Choroid plexus epithelial cell (primary cell): Measurements from ENCODE around the gene LYSMD1.
"Not testable (repeated sequence)": the region's sequence is repeated elsewhere in the genome, so short reads cannot be mapped to it uniquely, and the experiment has no call there.

ENCODE experiments used
- DNase-seq: peaks from one replicate; pipeline ENCODE4 v3.0.0-alpha.2; 2010; ENCODE audit warnings: low read depth
- H3K4me3 ChIP-seq: 2 replicates; pipeline ENCODE4 v1.5.1; 2011; ENCODE audit warnings: low read depth, mild to moderate bottlenecking, control low read depth, low read length, moderate library complexity
- CTCF ChIP-seq: conservative IDR thresholded peaks from 2 replicates; pipeline ENCODE4 v1.5.1; 2011; ENCODE audit warnings: low read depth, mild to moderate bottlenecking, control low read depth, inconsistent platforms, low read length, moderate library complexity

Gene LYSMD1, protein sequence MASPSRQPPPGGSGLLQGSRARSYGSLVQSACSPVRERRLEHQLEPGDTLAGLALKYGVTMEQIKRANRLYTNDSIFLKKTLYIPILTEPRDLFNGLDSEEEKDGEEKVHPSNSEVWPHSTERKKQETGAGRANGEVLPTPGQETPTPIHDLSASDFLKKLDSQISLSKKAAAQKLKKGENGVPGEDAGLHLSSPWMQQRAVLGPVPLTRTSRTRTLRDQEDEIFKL

DNA sequence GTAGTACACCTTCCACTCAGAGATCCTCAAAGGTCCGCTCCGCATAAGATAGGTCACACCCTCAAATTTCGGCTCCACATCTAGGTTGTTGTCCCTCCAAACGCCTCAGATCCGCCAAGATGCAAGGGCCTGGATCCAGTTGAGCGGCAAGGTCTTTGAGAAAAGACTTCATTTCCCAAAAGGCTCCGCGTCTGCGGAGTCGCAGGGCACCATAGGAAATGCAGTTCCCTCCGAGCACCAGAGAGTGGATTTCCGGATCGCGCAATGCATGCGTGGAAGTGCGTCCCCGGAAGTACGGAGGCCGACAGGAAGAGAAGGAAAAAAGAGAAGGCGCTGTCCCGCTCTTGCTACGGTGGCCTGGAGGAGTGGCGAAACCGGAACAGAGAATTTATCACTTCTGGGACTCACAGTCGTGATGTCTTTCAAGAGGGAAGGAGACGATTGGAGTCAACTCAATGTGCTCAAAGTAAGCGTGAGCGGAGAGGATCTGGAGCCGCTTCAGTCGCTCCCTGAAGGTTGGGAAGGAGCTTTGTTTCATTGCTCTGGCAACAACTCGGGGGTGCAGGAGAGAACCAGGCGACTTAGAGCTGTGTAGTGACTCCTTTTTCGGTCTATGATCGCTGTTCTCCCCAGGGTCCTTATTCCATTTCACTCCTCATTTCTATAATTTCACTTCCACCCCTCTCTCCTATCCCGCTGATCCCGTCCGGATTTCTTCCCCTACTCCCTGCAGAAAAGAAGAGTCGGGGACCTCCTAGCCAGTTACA, at the start of gene LYSMD1, which contains the start of gene SCNM1:
Gene LYSMD1 (minus strand): TSS at position 165 of the 767 bp plus-strand sequence. CDS start 644 bp downstream, outside the sequence.
Gene SCNM1 (plus strand): TSS at position 407 of the 767 bp plus-strand sequence. CDS start 9 bp downstream, at position 416.
- peak within 1 kb of the TSS; percentile 96 for H3K4me3 ChIP-seq
- peak; percentile 4 for TF ChIP-seq CTCF
- DNase-seq: peak; percentile 99

DNA sequence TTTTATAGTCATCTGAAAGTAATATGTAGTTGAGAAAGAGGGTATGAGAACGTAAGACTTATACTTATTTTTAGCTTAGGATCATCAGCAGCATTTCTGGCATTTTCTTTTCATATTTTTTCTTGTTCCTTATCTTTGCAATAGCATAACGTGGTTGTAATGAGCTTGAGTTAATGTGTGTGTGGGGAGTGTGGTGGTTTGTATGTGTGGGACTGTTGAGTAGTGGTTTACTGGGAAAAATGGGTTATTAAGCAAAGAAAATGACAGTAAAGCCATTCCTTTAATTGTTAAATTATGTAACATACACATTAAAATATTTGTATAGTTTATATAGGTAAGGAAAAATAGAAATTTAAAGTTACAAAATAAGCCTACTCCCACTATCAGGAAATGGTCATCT, 47.9 kb upstream of the LYSMD1 start:
- peak; percentile 52 for DNase-seq
- TF ChIP-seq CTCF: no peak
- no peak overlapping the region for H3K4me3 ChIP-seq

DNA sequence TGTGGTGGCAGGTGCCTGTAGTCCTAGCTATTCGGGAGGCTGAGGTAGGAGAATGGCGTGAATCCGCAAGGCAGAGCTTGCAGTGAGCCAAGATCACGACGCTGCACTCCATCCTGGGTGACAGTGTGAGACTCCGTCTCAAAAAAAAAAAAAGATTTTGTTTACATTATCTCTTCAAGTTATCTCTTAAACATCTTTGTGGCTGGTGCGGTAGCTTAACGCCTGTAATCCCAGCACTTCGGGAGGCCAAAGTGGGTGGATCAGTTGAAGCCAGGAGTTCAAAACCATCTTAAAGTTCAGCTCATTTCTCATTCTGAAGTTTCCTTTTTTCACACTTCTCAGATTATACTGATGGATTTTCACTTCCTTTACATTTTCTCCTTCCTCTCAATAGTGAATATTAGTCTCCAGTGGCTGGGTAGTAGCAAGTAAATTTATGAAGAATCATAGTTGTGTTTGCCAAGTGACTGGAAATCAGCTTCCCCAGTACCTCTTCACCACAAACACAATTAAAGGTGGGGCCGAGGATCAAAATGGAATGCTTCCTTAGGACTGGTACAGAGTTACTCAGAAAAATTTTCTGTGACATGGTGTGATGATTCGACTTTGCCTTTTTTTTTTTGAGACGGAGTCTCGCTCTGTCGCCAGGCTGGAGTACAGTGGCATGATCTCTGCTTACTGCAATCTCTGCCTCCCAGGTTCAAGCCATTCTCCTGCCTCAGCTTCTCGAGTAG, 46.4 kb upstream of the LYSMD1 start:
- no peak for DNase-seq
- no peak overlapping the region for H3K4me3 ChIP-seq
- no peak for TF ChIP-seq CTCF

DNA sequence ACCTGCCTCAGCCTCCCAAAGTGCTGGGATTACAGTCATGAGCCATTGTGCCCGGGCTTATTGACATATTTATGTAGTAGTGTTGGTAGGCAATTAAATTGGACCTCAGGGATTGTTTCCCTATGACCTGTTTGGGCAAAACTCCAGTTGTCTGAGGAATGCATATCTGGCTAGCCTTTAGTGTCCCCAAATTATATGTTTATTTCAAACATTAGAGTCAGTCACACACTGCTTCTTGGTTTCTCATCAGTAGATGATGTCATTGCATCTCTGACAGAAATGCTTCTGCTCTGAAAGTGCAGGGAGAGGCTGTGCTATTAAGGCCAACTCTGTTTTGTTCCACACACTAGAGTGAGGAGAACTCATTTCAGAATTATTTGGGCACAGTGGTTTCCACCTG, 45.1 kb upstream of the LYSMD1 start:
- DNase-seq: peak; percentile 29

DNA sequence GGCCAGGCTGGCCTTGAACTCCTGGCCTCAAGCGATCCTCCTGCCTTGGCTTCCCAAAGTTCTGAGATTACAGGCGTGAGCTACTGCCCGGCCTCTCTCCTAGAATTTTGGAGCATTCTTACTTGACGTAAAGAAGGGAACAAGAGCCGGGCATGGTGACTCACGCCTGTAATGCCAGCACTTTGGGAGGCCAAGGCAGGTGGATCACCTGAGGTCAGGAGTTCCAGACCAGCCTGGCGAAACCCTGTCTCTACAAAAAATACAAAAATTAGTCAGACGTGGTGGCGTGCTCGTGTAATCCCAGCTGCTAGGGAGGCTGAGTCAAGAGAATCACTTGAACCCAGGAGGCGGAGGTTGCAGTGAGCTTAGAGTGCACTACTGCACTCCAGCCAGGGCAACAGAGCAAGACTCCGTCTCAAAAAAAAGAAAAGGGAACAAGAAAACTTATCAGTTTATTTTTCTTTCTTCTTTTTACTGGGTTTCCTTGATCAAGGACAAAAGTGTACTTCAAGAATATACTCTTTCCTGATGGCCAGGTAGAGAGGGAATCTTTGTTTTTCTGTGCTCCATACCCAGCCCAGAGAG, 39.8 kb upstream of the LYSMD1 start:
- not testable (repeated sequence) for DNase-seq, H3K4me3 ChIP-seq

More for the DNA sequence above, 45.1 kb upstream of the LYSMD1 start:
- no peak for TF ChIP-seq CTCF
- H3K4me3 ChIP-seq: no peak overlapping the region

DNA sequence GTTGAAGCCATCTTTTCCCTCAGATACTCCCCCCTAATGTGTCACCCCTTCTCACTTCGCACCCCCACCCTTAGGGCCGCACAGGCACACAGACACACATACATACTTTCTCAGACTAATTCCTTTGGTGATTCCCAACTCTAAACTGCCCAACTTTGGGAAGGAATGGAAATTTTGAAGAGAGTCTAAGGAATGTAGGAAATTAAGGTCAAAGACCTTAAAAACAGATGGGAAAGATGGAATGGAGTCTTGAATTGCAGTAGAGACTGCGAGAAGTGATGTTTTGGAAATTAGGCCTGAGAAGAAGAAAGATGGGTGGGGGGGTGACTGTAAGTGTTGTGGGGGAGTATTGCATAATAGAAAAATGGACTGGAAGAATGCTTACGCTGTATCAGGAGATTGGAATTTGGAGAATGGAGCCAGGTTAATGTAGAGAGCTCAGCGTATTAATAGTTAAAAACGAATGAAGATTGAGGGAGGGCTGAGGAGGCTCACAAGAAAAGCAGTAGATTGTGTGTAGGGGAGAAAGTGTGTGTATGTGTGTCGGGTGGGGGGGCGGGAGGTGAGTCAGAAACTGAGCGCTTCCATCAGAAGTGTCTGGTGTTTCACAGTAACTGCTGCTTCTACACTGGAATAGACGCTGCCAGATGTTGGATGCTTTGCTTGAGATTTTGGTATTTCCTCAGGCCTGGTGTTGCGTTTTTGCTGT, 34.3 kb upstream of the LYSMD1 start:
- peak overlapping the region; percentile 98 for H3K4me3 ChIP-seq
- no peak for TF ChIP-seq CTCF
- peak; percentile 90 for DNase-seq
